Measurements from ENCODE around the gene ATP9B. TPM values are rescaled to one million over a fixed set of nuclear protein-coding genes. Genes with fewer than 3 reads are reported as not detected.

Gene ATP9B
- total RNA-seq, 1 experiment from 2014 or later: 44.4 TPM

DNA sequence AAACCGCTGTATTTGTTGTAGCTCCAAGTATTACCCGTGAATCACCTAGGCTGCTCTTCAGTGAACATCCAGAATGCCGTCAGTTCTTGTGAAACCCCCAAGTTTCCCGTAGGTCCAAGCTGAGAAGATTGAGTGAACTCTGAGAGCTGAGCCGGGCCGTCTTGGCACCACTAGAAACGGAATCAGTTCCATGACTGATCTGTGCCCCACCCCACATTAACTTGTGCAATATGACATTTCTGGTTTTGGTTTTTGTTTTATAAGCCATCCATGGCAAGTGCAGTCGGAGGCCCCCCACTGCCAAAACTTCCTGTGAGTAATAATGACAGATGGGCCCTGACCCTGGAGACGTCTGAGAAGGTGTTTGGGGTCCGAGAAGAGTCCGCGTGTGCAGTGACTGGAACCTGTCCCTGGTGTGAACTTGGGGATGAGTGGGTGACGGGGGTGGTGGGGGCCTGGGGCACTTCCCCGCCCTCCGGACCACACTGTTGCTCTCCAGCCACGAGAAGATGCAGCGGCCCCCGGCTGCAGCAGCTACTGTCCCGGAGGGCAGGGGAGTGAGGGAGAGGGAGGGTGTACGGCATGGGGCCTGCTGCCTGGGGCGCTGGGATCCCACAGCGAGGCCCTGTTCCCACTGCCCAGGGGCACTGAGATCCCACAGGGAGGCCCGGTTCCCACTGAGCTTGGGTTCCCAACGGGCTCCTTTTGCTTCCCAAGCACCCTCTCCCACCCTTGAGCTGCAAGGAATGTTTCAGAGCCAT, 353.0 kb downstream of the ATP9B start:
- H3K4me1 ChIP-seq (ENCODE audit: control insufficient read depth, insufficient read depth, low read length): no peaks in the 10 kb centered on the region
- H3K27ac ChIP-seq (ENCODE audit: low read length): no peak overlapping the region
- no peaks in the 10 kb centered on the region for H3K27me3 ChIP-seq (ENCODE audit: control insufficient read depth, insufficient read depth, low read length)
- ATAC-seq (no peak), DNase-seq (ENCODE audit: low read depth, low spot score) (no peak)
- no peak overlapping the region for H3K4me3 ChIP-seq (ENCODE audit: low read depth in 2 of 2, low read length in 2 of 2)
- ChIA-PET POLR2A (no interaction called here), CTCF (no interaction called here)
- H3K36me3 ChIP-seq (ENCODE audit: control insufficient read depth, insufficient read depth, low read length): no peaks in the 10 kb centered on the region
- TF ChIP-seq POLR2AphosphoS5 (IDR thresholded peaks at IDR 0.05; ENCODE audit: low read depth, low read length) (no peak), TCF7L2 (IDR thresholded peaks at IDR 0.05; ENCODE audit: low read depth, low read length) (no peak), SIN3A (IDR thresholded peaks at IDR 0.05; ENCODE audit: borderline replicate concordance, insufficient read depth, low read depth, low read length) (no peak)
- TF ChIP-seq, protein P1, sequence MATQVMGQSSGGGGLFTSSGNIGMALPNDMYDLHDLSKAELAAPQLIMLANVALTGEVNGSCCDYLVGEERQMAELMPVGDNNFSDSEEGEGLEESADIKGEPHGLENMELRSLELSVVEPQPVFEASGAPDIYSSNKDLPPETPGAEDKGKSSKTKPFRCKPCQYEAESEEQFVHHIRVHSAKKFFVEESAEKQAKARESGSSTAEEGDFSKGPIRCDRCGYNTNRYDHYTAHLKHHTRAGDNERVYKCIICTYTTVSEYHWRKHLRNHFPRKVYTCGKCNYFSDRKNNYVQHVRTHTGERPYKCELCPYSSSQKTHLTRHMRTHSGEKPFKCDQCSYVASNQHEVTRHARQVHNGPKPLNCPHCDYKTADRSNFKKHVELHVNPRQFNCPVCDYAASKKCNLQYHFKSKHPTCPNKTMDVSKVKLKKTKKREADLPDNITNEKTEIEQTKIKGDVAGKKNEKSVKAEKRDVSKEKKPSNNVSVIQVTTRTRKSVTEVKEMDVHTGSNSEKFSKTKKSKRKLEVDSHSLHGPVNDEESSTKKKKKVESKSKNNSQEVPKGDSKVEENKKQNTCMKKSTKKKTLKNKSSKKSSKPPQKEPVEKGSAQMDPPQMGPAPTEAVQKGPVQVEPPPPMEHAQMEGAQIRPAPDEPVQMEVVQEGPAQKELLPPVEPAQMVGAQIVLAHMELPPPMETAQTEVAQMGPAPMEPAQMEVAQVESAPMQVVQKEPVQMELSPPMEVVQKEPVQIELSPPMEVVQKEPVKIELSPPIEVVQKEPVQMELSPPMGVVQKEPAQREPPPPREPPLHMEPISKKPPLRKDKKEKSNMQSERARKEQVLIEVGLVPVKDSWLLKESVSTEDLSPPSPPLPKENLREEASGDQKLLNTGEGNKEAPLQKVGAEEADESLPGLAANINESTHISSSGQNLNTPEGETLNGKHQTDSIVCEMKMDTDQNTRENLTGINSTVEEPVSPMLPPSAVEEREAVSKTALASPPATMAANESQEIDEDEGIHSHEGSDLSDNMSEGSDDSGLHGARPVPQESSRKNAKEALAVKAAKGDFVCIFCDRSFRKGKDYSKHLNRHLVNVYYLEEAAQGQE (IDR thresholded peaks at IDR 0.05; ENCODE audit: insufficient read depth in 1 of 2, low read depth in 2 of 2, low read length in 1 of 2): no peak
- TF ChIP-seq, protein P2, sequence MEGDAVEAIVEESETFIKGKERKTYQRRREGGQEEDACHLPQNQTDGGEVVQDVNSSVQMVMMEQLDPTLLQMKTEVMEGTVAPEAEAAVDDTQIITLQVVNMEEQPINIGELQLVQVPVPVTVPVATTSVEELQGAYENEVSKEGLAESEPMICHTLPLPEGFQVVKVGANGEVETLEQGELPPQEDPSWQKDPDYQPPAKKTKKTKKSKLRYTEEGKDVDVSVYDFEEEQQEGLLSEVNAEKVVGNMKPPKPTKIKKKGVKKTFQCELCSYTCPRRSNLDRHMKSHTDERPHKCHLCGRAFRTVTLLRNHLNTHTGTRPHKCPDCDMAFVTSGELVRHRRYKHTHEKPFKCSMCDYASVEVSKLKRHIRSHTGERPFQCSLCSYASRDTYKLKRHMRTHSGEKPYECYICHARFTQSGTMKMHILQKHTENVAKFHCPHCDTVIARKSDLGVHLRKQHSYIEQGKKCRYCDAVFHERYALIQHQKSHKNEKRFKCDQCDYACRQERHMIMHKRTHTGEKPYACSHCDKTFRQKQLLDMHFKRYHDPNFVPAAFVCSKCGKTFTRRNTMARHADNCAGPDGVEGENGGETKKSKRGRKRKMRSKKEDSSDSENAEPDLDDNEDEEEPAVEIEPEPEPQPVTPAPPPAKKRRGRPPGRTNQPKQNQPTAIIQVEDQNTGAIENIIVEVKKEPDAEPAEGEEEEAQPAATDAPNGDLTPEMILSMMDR (IDR thresholded peaks at IDR 0.05): no peak
- intact Hi-C loops (cut with micrococcal nuclease; ENCODE audit: unreplicated experiment): no loop called here
- in situ Hi-C loops (cut with HindIII; ENCODE audit: low pct_unique_long_range_greater_than_20kb, low sequenced_read_pairs): no loop called here
- no TSS peak for BruUV-seq (replicated peaks)
- no peaks in the 10 kb centered on the region for H3K9me3 ChIP-seq (ENCODE audit: control insufficient read depth, insufficient read depth, low read depth, low read length)

DNA sequence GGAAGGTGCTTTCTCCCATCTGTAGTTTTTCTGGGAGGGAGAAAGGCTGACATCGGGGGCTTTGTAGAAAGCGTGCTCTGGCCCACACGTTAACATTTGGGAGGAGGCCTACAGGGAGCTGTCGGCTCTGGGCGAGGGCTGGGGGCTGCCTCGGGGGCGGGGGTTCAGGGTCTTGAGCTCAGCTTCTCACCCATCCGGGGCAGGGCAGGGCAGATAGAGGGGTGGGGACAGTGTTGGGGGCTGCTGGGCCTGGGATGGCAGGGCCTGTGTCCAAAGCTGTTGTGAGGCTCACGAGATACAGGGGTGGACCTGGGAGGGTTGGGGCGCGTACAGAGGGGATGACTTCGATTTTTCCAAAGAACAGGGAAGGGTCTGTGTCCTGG, 353.6 kb downstream of the ATP9B start:
- ChIA-PET CTCF (no interaction called here), POLR2A (no interaction called here)
- BruUV-seq (replicated peaks): no TSS peak
- Histone ChIP-seq H3K27me3 (ENCODE audit: control insufficient read depth, insufficient read depth, low read length) (no peaks in the 10 kb centered on the region), H3K9me3 (ENCODE audit: control insufficient read depth, insufficient read depth, low read depth, low read length) (no peaks in the 10 kb centered on the region), H3K4me1 (ENCODE audit: control insufficient read depth, insufficient read depth, low read length) (no peaks in the 10 kb centered on the region), H3K36me3 (ENCODE audit: control insufficient read depth, insufficient read depth, low read length) (no peaks in the 10 kb centered on the region), H3K4me3 (ENCODE audit: low read depth in 2 of 2, low read length in 2 of 2) (no peak overlapping the region), H3K27ac (ENCODE audit: low read length) (no peak overlapping the region)
- no peak for ATAC-seq
- TF ChIP-seq POLR2AphosphoS5 (IDR thresholded peaks at IDR 0.05; ENCODE audit: low read depth, low read length): no peak
- TF ChIP-seq TCF7L2 (IDR thresholded peaks at IDR 0.05; ENCODE audit: low read depth, low read length): no peak
- TF ChIP-seq, protein P2 (IDR thresholded peaks at IDR 0.05): no peak
- TF ChIP-seq, protein P1 (IDR thresholded peaks at IDR 0.05; ENCODE audit: insufficient read depth in 1 of 2, low read depth in 2 of 2, low read length in 1 of 2): no peak
- TF ChIP-seq SIN3A (IDR thresholded peaks at IDR 0.05; ENCODE audit: borderline replicate concordance, insufficient read depth, low read depth, low read length): no peak
- in situ Hi-C loops (cut with HindIII; ENCODE audit: low pct_unique_long_range_greater_than_20kb, low sequenced_read_pairs) (no loop called here), intact Hi-C loops (cut with micrococcal nuclease; ENCODE audit: unreplicated experiment) (no loop called here)
- no peak for DNase-seq (ENCODE audit: low read depth, low spot score)

All from Panc1 (cell line).